ENCODE measurements around the gene GNB1L.

The GNB1L gene

GRCh38 chr22:19876314-19876940 lies 21.8 kb upstream of the GNB1L start:
- no peak for DNase-seq

- peak; percentile 45 for DNase-seq
Measured at GRCh38 chr22:19875531-19876313, 21.0 kb upstream of the GNB1L start.

GRCh38 chr22:19875061-19875530 lies 20.4 kb upstream of the GNB1L start:
- DNase-seq: no peak

GRCh38 chr22:19874307-19875060 lies 19.8 kb upstream of the GNB1L start:
- no peak for DNase-seq

- DNase-seq: no peak
Measured at GRCh38 chr22:19873960-19874306, 19.3 kb upstream of the GNB1L start.

GRCh38 chr22:19873138-19873959 lies 18.7 kb upstream of the GNB1L start:
- DNase-seq: no peak

- DNase-seq: no peak
Measured at GRCh38 chr22:19872779-19873137, 18.1 kb upstream of the GNB1L start.

GRCh38 chr22:19871845-19872778 lies 17.4 kb upstream of the GNB1L start:
- no peak for DNase-seq

- no peak for DNase-seq
Measured at GRCh38 chr22:19871023-19871844, 16.6 kb upstream of the GNB1L start.

GRCh38 chr22:19870153-19871022 lies 15.7 kb upstream of the GNB1L start:
- DNase-seq: no peak

GRCh38 chr22:19869497-19870152 lies 15.0 kb upstream of the GNB1L start:
- DNase-seq: no peak

- no peak for DNase-seq
Measured at GRCh38 chr22:19868773-19869471, 14.2 kb upstream of the GNB1L start.

GRCh38 chr22:19868333-19868732 lies 13.7 kb upstream of the GNB1L start:
- no peak for DNase-seq

- no peak for DNase-seq
Measured at GRCh38 chr22:19867617-19868016, 12.9 kb upstream of the GNB1L start.

- DNase-seq: no peak
Measured at GRCh38 chr22:19866665-19867009, 12.0 kb upstream of the GNB1L start.

- DNase-seq: no peak
Measured at GRCh38 chr22:19865141-19865829, 10.6 kb upstream of the GNB1L start.

GRCh38 chr22:19864538-19865106 lies 9.9 kb upstream of the GNB1L start:
- peak; percentile 50 for DNase-seq

All from fibroblast of skin of back (primary cell).